Activated naive CD4-positive, alpha-beta T cell (primary cell): Measurements from ENCODE around the gene DST.
"Not testable (repeated sequence)": the region's sequence is repeated elsewhere in the genome, so short reads cannot be mapped to it uniquely, and the experiment has no call there.

Experiments
- DNase-seq, 4 experiments: peaks; one replicate each; lab custom pipeline; 2025; lab: John Stamatoyannopoulos, UW

The DST gene

DNA sequence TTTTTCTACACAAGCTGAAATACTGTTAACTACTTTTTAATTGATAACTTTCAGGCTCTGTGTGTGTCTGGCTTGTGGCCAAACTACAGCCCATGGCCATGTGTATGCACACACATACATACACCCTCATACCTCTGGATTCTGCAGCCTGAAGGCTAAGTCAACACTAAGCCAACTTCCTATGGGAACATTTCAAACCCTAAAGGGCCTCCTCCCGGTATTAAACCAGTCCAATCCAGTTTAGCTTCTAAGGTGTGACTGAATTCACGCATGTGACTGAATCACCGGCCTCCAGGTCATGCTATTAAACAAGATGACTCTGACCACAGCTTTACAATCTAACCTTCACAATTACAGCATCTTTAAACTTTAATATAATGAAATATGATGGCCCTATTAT is 20.7 kb upstream of the DST start:
- DNase-seq, result no peak

DNA sequence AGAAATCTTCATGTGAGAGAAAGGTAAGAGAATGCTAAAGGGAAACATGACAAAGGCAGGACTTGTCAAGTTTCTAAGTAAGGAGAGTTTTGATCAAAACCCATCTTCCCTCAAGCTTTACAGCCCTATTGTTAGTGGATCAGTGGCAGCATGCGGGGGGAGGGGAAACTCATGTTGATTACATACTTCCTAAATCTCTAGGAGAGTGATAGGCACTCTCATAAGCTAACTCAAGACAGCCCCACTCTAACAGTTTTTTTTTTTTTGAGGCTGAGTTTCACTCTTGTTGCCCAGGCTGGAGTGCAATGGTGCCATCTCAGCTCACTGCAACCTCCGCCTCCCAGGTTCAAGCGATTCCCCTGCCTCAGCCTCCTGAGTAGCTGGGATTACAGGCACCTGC is 18.6 kb upstream of the DST start:
- DNase-seq, result not testable (repeated sequence)

DNA sequence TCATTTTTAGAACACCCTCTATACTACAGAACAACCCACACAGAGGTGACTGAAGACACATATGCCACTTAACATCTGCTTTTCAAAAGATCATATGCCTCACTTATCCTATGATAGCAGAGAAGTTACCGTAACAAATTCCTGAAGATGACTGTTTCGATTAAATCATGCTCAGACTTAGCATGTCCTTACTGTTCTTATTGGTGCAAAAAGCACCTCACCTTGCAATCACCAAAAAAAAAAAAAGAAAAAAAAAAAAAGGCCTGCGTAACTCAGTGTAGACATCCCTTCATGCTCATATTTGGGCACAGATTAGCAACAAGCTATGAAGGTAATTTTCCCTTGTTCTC is 17.7 kb upstream of the DST start:
- no peak for DNase-seq

DNA sequence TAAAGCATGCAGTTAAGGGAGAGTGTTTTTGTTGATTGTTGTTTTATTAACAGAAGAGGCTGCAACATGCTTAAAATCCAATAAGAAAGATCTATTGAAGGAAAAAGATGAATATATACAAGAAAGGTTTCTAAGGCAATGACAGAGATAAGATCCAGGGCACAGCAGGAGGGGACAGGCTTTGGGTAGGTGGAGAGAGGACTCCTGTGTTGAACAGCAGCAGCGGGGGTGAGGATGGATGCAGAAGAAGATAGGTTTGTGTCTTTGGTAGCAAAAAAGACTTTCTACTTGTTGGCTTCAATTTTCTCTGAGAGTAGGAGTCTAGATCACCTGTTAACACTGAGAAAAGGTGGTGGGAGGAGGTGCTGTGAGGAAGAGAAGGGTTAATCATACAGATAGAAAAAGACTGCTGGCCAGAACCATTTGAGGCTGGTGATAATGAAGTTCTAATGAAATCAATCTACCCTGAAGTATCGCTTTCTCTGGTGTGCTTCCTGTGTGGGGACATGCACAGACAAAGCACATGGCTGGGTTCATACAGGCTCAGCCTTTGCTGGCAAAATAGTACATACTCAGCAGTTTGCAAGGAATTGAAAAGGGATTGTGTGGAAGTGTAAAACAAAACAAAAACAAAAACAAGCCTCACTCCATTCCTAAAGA is 17.2 kb upstream of the DST start:
- DNase-seq, result no peak

DNA sequence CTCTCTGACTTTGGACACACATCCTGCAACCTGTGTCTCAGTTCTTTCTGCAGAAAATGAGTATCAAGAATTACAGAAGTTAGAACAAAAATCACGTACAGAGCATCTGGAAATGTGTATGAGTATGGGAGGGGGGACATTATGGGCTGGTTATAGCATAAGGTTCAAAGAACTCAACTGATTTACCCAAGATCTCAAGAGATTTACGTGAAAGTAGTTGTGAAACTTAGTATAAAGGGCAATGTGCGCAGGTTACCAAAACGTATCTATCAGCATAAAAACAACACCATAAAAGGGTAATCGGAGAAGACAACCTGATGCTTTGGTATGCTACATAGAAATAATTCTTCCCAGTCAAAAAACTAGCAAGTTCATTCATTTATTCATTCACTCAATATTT is 15.6 kb upstream of the DST start:
- DNase-seq, result no peak

DNA sequence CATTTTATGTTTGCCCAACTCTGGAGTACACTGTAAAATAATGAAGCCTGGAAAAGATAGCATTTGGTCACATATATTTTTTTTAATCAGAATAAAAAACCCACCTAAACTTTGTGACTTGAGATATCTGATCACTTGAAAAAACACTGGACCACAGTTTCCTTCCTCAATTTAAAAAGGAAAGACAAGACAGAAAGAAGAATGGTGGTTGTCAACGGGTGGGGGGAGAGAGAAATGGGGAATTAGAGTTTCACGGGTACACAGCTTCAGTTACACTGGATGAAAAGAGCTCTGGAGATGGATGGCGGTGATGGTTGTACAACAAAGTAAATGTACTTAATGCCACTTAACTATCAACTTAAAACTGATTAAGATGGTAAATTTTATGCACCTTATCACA is 14.7 kb upstream of the DST start:
- no peak for DNase-seq

DNA sequence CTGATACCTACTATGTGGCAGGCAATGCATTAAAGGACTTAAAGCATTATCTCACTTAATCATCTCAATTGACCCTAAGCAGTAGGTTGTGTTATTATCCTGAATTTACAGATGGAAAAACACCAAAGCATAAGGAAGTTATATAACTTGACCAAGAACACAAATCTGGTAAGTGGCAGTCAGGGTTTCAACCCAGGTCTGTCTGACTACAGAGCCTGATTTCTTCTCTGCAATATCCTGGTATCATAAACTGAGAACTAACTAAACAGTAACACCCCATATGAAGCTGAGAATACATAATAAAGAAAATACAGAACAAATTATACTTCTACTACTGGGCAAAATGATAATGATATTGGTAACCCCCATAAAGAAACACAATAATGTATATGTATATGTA is 13.8 kb upstream of the DST start:
- no peak for DNase-seq

DNA sequence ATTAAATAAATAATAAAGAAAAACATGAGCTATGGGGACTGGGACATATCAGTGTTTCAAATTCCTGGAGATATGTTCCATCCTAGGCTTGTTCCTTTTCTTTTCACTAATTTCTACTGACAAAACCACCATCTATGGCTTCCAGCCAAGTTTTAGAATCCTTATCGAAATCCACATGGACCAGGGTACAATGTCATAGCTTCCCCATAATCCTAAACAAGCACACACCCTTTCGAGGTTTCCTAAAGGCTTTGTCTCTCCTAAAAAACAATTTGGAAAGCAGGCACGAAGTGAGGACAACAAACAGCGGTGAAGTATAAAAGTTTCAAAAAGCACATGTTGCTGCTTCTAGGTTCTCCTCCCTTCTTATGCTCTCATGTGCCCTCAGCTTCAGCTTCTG is 13.3 kb upstream of the DST start:
- no peak for DNase-seq

DNA sequence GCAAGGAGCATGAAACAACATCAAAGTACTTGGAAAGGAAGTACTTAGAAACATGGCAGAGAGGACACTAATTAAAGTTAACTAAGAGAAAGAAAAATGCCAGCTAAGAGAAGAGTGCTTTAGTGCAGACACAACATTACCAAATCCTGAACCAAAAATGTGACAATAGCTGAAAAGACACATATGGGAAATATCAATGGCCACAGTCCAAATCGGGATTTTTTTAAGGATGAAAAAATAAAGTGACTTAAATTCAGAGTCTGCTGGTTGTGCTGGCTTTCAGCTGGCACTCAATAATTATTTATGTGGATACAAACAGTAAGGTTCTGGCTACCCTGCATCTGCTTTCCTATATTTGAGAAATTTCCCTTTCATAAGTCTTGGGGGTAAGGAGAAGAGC is 12.6 kb upstream of the DST start:
- DNase-seq, result no peak

DNA sequence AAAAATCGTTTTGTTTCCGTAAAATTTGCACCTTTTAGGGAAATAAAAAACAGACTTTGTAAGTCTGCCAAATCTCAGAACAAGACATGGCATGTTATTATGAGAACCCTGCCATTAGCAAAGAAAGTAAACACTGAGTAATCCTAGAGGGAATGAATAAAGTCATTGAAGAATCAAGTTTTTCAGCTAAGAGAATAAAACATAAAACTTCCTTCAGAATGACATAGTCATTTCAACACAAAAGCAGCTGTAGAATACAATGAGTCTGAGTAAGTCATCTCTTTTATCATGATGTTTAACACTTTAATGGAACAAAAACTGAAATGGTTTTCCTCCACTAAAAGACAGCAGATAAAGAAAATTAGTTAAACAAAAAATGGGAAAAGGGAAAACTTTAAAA is 10.3 kb upstream of the DST start:
- no peak for DNase-seq

DNA sequence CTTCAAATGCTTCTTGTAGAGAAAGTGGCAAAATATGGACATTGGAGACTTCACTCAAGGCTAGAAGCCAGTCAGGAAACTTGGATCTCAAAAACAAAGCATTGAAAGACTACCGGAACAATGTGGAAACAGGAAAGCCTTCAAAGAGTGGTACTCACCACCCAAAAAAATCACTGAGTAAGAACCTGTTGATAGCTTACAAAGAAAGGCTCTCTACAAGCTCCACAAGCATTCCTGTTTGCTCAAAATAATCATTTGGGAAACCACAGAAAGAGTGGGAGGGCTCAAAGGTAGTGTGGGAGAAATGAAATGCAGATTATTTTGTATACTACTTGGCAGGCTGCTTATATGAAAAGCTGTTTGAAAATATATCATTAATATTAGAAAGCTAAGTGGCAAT is 9.5 kb upstream of the DST start:
- no peak for DNase-seq

DNA sequence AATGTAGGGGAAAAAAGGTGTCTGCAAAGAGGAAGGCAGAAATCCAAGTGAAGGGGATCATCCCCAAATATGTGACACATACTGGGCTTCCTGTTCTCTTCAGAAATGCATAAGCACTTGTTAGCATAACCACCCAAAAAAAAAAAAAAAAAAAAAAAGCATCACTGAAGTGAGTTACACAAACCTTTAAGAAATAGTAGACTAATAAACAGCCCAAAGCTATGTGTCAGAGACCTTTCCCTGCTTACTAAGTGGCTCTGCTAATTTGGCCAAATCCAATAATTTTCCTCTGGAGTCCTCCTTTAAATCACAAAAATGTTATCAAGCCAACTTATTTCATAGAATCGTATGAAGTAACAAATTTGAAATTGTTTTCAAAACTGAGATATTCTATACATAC is 7.5 kb upstream of the DST start:
- no peak for DNase-seq

DNA sequence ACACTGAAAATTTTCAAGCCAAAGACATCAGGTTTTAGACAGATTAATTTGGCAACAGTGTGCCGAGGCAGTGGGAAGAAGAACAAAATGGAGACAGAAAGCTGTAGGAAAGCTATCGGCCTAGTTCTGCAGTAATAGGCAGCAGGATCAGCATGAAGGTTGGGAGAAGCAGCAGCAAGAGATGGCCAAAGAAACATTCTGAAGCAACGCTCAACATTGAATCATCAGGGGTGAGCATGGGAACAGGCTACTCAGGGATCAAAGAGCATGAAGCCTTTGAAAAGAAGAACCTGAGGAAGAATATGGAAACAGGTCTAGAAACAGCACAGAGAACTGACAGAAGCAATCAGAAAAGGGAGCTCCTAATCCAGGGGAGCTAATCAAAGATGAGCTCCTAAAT is 7.1 kb upstream of the DST start:
- DNase-seq, result no peak

DNA sequence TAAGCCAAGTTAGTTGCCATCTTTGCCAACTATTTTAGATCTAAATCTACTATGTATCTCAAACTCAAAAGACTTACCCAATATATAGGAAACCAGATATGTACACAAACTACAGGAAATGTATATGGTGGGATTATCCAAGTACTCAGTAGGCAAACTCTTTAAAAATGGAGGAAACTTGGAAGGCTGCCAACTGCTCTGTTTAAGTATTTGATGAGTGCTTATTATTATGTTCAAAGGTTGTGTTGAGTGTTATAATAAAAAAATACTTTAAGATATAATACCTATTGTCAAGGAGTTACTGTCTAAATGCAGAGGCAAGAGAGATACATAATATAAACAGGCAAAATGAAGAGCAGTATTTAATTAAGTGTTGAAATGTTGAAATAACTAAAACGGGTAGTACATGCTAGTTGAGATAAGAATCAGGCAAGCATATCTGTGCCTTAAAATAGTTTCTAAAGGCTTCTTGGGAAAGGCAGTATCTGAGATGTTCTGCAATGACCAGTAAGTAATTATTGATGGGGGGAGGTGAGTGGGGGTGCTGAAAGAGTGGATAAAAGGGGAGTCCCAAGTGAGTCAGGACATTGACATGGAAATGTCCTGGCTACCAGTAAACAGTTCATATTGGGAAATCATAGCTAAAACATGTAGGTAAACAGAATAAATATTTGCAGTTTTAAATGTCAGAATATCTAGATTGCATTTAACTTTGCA is 6.5 kb upstream of the DST start:
- no peak for DNase-seq

DNA sequence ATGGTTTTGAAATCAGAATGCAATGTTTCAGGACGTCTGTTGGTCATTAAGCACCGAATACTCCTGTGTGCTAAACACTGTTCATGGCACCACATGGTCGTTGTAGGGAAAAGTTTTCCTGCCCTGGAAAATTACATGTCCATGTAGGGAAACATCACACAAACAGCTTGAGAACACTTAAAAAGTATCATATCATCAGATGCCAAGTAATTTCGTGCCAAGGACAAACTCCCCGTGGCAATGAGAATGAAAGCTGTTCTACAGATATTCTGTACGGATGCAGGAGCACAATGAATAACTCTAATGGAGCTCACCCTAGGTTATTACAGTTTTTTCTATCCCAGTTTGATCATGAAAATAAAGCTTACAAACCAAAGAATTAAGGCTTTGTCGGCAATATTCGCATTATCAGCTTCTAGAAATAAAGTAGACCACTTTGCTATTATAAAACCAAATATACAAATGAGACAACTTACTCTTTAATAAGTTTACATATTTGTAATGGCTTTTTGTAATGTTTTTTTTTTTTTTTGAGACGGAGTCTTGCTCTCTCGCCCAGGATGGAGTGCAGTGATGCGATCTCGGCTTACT is 4.6 kb upstream of the DST start:
- DNase-seq, result no peak

DNA sequence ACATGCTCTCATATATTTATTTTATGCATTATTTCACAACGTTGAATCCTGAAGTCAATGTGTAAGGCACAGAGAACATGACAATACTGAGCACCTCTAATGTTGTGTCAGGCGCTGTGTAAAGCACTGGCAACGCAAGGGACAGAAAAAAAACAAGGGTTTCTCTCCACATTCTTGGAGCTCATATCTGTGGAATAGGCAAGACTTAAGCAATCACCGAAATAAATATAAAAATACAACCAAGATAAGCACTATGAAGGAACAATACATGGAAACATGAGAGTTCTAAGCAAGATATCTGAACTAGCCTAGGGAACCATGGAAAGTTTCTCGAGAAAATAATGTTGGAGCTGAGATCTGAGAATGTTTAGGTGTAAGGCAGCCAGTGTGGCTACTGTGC is 1.7 kb upstream of the DST start:
- DNase-seq, result no peak

DNA sequence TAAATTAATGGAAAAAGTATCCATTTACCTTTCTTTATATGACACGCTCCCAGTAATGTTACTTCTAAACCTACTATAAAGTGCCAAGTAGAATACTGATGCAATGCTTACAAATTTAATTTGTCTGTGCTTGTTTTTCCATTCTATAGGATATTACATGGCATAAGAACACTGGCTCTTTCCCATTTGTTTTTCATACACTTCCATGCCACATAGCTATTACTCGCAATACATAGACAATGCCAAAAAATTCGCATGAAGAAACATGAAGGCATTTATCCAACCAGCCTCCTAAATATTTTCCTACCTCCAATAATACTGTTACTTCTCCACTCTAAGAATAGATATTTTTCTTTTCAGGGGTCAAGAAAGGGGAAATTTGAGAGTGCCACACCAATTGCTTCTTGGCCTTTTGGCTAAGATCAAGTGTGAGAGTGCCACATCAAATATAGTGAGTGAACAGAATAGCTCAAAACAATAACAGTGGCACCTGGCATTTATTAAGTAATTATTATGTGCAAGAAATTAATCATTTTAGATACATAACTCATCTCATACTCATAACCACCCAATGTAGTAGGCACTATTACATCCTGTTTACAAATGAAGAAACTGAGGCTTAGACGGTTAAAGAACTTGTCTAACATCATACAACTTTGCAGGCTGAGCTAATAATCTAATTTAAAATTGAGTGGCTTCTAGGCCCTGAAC is 845 bp upstream of the DST start:
- no peak for DNase-seq

DNA sequence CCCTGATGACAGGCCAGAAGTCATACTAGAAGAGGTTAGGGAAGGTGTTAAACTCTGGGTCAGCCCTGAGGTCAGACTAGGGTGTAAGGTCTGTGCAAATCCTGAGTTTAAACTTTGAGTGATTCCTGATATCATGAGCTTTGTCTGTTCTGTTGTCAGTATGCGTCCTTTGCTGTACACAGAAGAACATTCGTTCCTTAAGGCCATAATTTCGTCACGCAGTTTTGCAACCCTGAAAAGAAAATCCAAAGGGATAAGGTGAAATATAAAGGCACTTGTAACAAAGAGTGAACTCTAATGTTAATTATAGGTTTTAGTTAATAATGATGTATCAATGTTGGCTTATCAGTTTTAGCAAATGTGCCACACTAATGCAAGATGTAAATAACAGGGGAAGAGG is 2.3 kb downstream of the DST start:
- no peak for DNase-seq

DNA sequence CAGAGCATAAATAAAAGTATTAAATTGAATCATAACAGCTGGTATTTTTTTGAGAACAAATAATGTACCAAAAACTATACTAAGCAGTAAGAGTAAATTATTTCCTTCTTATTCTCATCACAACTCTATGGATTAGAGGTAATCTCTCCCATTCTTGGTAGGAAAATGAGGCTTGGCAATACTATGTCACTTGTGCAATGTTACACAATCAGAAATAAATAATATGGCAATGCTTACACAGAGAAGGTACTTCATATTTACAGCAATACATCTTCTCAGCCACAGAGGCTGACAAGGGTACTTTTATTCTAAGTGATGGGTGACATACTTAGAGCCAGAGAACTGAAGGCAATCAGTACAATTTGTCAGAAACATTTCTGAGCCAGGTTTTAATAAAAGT is 3.9 kb downstream of the DST start:
- DNase-seq, result no peak

DNA sequence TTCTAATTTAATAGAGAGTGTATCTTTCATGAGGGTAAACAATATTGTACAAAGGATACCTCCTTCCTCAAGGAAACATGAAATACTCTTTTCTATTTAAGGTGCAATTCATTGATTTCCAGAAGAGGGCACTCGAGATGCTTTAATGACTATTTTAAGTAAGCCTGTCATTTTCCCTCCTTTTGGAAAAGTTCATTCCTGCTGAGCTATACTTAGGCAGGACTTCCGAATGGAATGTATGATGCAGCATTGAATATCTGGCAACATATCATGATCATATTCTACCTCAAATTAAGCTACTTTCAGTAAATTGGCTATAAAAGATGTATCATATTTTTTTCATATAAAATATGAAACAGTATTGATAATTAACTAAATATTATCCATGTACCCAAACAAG is 5.0 kb downstream of the DST start:
- DNase-seq, result no peak

DNA sequence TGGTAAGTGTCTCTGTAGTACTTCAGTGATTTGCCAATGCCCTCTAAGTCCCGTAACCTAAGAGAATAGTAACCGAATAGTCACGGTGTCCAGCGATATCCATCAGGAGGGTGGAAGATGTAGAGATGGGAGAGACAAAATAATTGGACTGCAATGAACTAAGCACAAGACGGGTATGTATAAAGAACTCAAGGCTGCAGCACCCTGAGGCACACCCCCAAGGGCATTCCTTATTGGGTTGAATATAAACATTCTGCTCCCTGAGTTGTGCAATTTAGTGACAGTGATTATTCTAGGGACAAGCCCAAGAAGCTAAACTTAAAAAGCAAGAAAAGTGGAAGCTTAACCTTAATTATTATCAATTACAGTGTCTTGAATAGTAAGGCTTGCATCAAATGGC is 14.6 kb downstream of the DST start:
- DNase-seq, result no peak

DNA sequence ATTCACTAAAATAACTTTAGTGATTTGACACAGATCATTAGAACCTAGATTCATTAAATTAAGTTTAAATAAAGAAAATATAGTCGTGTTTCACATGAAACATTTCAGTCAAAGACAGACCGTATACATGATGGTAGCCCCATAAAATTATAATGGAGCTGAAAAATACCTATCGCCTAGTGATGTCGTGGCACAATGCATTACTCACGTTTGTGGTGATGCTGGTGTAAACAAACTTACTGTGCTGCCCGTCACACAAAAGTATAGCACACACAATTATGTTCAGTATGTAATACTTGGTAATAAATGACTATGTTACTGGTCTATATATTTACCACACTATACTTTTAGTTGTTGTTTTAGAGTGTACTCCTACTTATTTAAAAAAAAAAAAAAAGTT is 17.3 kb downstream of the DST start:
- DNase-seq, result no peak

DNA sequence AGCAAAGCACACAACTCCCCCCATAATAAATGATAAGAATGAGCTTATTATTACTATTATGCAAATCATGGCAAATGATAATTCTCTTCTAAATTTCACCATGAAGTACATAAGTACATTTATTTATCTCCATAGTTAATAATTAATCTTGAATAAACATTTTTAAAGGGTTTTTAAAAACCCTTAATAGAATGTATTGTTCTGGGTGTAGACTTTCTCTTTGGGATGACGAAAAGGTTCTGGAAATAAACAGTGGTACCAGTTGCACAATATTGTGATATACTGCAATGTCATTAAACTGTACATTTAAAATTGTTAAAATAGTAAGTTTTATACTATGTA is 18.0 kb downstream of the DST start:
- no peak for DNase-seq
